Fibroblast of lung (primary cell): ENCODE measurements around the gene SERPINB1.

Source experiments
- EZH2 ChIP-seq: IDR thresholded peaks from 2 replicates; pipeline ENCODE4 v1.5.1; 2012; ENCODE audit warnings: low read length, control low read depth, mild to moderate bottlenecking; ENCODE audit errors: missing control alignments
- TF ChIP-seq, protein P1 (sequence below), 2 donors: IDR thresholded peaks in 1 of 2; conservative IDR thresholded peaks in 1 of 2; 1 replicate in 1 of 2; 2 replicates in 1 of 2; pipeline ENCODE4 v1.5.1; 2011 to 2012; ENCODE audit warnings: low read length in 2 of 2, control low read depth in 1 of 2, inconsistent platforms in 1 of 2, low read depth in 1 of 2, mild to moderate bottlenecking in 1 of 2

- TF ChIP-seq, protein P1, sequence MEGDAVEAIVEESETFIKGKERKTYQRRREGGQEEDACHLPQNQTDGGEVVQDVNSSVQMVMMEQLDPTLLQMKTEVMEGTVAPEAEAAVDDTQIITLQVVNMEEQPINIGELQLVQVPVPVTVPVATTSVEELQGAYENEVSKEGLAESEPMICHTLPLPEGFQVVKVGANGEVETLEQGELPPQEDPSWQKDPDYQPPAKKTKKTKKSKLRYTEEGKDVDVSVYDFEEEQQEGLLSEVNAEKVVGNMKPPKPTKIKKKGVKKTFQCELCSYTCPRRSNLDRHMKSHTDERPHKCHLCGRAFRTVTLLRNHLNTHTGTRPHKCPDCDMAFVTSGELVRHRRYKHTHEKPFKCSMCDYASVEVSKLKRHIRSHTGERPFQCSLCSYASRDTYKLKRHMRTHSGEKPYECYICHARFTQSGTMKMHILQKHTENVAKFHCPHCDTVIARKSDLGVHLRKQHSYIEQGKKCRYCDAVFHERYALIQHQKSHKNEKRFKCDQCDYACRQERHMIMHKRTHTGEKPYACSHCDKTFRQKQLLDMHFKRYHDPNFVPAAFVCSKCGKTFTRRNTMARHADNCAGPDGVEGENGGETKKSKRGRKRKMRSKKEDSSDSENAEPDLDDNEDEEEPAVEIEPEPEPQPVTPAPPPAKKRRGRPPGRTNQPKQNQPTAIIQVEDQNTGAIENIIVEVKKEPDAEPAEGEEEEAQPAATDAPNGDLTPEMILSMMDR (conservative IDR thresholded peaks at IDR 0.05 in 1 of 2, IDR thresholded peaks at IDR 0.05 in 1 of 2; ENCODE audit: low read depth in 1 of 2, low read length in 2 of 2): no peak
- TF ChIP-seq EZH2: no peak
Measured at GRCh38 chr6:2857185-2857579, 15.5 kb upstream of the SERPINB1 start.
